GM21825 (cell line): ENCODE measurements around the gene AAMP.

ENCODE experiments used
- ATAC-seq: cut with Tn5 transposase; IDR thresholded peaks from one replicate; pipeline ENCODE4 v1.9.1; 2021; ENCODE audit warnings: mild to moderate bottlenecking, moderate library complexity; ENCODE audit not compliant: unreplicated experiment

The AAMP gene

DNA sequence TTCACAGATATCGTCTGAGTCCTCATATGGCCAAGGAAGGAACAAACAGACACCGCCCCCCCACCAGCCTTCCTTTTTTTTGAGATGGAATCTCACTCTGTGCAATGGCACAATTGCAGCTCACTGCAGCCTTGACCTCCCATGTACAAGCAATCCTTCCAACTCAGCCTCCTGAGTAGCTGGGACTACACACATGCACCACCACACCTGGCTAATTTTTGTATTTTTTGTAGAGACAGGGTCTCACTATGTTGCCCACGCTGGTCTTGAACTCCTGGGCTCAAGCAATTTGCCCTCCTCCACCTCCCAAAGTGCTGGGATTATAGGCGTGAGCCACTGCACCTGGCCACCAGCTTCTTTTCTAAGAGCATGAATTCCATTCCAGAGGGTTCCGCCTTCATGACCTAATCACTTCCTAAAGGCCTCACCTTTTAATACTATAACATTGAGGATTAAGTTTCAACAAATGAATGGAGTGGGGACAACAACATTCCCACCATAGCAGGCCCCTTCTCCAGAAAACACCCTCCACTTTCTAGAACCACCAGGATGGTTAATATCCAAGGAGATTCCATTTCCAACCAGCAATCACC is 24.6 kb upstream of the AAMP start:
- no peak for ATAC-seq

GRCh38 chr2:218293715-218294429 is 23.9 kb upstream of the AAMP start:
- ATAC-seq: no peak

- ATAC-seq: peak; percentile 69
Measured at GRCh38 chr2:218292048-218293014, 22.4 kb upstream of the AAMP start, which contains the start of gene TMBIM1. Gene TMBIM1, minus strand, starts transcription at chr2:218292503. Its CDS starts 10,362 bp downstream, at chr2:218282141.

- ATAC-seq: no peak
Measured at GRCh38 chr2:218291318-218292047, 21.5 kb upstream of the AAMP start.

DNA sequence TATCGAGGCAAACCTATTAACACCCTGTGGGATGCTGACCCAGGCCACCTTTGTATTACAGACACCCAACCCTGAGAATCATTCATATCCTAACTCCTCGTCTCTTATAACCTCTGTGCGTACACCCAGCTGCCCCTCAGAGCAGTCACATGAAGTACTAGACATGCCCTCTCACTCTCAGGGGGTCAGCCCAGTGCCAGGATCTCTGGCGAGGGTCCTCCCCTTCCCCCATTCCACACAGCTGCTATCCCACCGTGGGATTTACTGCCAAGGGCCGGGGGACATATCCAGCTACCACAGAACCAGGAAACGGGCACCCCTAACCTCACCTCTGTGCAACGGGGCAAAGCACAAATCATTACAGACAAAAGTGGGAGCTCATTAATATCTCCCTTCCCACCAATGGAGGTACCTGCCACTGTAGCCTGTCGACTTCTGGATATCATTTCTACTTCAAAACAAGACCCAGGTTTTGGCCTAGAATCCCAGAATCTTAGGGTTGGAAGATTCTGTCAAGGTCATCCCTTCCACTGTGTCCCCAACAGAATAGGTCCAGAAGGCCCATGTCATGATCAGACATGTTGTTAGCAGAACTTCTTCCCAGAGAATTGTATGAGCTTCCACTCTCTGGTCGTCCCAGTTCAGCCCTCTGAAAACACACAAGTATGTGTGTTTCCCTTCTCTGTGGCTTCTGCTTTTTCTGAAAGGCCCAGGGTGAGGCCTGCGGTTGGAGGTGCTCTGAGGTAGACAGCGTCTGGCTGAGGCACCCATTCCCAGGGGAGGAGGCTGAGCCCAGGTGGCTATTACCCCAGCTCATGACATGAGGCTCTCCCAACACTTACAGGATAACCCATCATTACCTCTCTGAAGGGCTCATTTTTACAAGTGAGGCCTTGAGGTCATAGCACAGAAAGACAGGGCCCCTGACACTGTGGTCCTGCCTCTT is 20.7 kb upstream of the AAMP start:
- ATAC-seq: peak; percentile 62

DNA sequence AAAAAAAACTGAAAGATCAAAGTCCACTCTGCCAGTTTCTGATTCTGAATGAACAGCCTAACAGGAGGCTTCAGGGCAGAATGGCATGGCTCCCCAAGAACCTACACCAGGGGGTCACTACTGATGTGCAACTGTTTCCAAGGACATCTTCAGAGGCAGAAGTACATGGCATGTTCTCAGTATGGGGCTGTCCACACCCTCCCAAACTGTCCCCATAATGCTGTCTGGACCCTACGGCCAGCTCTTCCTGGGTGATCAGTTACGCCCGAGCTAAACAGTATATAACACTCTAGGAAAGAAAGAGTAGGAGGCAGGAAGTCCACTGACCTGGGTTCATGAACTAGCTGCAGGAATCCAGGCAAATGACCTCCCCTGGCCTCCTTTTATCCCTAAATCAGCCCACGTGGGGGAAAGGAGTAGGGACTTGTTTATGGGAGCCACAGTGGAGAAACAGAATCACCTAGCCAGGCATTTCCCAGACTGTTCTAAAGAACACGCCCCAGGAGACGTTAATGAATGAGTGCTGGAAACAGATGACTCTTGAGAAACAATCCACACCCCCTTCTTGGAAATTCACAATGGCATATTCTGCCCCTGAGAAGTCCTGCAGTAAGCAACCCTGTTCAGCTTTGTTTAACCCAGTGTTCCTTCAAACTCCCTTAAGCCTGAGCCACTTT is 19.8 kb upstream of the AAMP start:
- no peak for ATAC-seq

- ATAC-seq: peak; percentile 70
Measured at GRCh38 chr2:218286570-218287459, 16.9 kb upstream of the AAMP start.

DNA sequence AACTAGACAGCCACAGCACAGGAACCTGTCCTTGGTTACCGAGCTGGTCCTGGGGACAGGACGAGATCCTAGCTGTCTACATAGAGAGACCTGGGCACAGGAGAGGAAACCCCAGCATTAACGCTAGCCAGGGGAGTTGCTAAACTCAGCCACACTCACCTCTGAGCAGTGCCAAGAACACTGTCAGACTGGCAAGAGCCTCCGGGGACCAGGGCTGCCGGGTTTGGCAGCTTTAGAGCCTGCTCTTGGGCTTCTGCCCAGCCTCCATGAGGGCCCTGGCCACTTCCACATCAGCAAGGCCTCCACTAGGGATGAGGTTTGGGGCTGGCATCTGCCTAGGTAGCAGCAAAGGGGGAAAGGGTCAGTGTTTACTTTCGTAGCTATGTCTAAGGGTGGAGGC is 15.7 kb upstream of the AAMP start:
- no peak for ATAC-seq

DNA sequence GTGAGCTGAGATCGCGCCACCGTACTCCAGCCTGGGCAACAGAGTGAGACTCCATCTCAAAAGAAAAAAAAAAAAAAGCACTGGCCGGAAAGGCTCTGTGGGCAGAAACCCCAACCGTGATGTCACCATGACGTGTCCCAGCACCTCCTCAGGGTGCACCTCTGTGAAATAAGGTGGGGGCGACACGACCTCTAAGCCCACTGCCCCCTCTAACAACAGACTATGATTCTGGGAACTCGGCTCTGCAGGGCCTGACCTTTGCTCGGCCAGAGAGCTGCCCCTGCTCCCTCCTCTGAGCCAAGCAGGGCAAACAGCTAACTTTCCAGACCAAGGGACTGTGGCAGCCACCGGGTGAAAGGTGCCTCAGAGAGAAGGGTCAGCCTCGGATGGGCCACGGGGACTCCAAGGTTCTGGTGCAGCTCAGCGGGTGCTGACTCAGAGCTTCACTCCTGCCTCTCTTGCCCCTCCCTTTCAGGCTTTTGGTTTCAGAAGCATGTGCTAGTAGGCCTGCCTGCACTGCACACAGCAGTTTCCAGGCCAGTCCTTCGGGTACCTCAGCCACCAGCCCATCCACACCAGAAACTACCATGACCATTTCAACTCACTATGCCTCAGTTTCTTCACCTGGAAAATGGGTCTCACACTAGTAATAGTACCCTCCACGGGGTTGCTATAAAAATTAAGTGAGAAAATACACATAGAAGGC is 14.3 kb upstream of the AAMP start:
- ATAC-seq: peak; percentile 32

DNA sequence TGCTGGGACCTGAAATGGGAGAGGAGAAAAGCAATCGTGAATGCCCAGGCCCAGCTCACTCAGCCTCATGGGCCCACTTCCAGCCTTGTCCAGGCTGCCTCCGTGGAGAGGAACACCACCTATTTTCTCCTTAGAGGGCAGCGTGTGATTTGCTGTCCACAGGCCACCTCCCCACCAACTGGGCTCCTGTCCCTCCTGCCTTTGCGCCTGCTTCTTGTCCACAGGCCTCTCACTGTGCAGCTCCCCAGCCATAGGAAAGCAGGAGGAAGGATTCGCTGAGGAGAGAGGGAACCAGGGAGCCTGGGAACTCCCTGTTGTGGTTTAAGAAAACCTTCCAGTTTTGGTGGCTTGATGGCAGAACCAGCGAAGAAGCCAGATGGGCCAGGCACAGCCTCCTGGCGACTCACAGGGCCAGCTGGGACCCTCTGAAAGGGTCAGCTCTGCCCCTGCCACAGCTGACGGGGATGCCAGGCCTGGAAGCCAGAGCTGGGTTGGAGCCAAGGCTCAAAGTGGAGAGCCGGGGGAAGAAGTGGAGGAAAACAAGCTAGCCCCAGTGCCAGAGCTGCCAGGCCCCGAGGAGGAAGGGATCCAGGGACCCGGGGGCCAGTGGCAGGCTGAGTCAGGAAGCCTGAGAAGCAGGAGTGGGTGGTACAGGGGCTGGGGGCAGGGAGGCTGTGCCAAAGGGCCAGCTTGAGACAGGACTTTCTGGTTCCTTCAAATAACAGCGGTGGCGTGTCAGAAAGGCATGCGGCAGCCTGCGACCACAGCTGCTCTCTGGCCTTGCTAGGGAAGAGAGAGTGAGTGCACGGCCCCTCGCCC is 12.4 kb upstream of the AAMP start:
- ATAC-seq: no peak

GRCh38 chr2:218281449-218281848 is 11.5 kb upstream of the AAMP start:
- no peak for ATAC-seq

DNA sequence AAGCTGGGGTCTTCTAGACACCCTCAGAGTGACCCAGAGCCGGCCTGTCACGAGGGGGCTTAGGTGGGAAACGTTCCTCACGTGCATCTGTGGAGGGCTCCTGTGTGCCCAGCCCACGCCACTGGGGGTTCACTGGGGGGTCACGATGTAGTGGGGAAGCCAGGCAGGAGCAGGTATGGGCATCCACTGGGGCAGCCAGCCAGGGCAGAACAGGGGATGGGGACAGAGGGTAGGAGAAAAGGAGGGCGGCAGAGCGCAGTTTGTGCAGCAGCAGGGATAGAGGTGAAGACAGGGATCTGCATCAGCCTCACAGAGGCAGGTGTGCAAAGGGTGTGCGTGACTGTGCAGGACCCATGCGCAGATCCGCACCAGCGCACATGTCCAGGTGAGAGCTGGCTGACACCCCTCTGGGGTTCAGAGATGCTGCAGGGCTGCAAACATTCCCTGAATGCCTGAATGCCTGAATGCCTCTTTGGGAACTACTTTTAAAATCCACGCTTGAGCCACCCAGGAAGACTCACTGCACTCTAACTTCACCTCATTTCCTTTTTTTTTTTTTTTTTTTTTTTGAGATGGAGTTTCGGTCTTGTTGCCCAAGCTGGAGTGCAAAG is 10.4 kb upstream of the AAMP start:
- no peak for ATAC-seq

- ATAC-seq: no peak
Measured at GRCh38 chr2:218278531-218279360, 8.8 kb upstream of the AAMP start.

DNA sequence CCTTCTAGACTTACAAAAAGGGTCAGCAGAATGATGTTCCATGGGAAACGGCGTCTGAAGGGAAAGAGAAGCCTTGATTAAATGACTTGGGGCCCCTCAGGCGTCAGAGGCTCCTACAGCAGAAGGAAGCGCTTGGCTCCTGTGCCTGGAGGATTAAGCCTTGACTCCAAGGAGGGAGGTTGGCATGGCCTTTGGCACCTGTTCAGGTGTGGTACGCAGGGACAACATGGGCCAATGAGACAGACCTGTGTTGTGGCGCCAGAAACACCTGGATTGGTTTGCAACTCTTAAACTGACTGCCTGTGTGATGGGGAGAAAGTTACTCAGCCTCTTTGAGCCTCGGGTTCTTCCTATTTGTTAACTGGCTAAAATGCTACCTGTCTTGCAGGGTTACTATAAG is 8.0 kb upstream of the AAMP start:
- no peak for ATAC-seq

DNA sequence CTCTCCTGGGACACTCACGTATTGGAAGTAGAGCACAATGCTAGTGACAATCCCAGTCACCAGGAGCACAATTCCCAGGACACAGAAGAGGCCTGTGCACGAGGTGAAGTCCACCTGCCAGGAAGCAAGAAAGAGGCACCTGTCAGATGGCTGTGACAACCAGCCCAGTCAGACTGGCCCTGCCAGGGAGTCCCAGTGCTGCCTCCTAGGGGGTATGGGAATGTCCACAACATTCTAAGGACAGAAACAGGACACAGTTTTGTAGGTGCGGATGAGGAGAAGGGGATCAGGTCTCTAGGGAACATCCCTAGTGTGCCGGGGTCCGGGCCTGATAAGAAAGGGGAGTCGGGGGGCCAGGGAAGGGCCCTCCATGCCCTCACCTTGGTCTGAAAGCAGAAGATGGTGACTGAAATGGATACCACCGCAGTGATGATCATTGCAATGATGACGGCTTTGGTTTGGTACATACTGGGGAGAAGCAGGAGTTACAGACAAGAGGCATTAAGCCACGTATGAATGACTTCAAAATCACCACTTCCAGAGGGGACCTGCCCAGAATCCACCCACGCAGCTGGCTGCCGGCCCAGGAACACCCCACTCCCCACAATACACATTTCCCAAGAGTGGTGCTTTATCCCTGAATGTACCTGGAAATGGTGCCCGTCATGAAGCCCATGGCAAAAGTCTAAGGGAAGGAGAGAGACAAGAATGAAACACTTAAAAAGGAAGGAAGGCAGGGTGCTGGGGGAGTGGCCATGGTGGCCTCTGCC is 7.2 kb upstream of the AAMP start:
- no peak for ATAC-seq
